HCT116 (cell line): ENCODE measurements around the gene CYP11A1. TPM values are rescaled to one million over a fixed set of nuclear protein-coding genes. Genes with fewer than 3 reads are reported as not detected.
"Not testable (repeated sequence)": the region's sequence is repeated elsewhere in the genome, so short reads cannot be mapped to it uniquely, and the experiment has no call there.

ENCODE experiments used
- ATAC-seq: fragments of 200-7000 bp; cut with Tn5 transposase; 2 replicates; pipeline ENCODE4 v1.9.1; 2020; ENCODE audit warnings: mild to moderate bottlenecking, moderate library complexity
- BruUV-seq: library from RNA; stranded (reverse); fragments of 400-500 nt; replicated peaks from 2 replicates; lab custom pipeline; 2021; lab: Mats Ljungman, UMichigan
- CTCF ChIA-PET: fragments of 300-600 bp; sonication (Branson Sonifier 250); formaldehyde crosslinking; loops from one replicate; lab custom pipeline; 2021; ENCODE audit warnings: antibody characterized with exemption; lab: Charles Lee
- POLR2A ChIA-PET: fragments of 300-600, 350-600 bp; sonication (Branson Sonifier 250); formaldehyde crosslinking; loops from one replicate; lab custom pipeline; 2021; ENCODE audit warnings: antibody characterized with exemption; lab: Charles Lee
- RAD21 ChIA-PET, 2 experiments: fragments of 300-600 bp; sonication (Branson Sonifier 250); formaldehyde crosslinking; loops; one replicate each; lab custom pipeline; 2023; ENCODE audit warnings: low total read pairs in 2 of 2; ENCODE audit not compliant: uncharacterized antibody in 2 of 2, unreplicated experiment in 2 of 2, low non-redundant PET in 1 of 2; lab: Charles Lee
- DNase-seq: peaks from one replicate; pipeline ENCODE4 v3.0.0-alpha.2; 2010; ENCODE audit warnings: low read depth, low spot score
- H2AFZ ChIP-seq: fragments of 200-600 bp; shearing (Covaris generic), sonication (generic); 2 replicates; pipeline ENCODE4 v1.6.1; 2017; ENCODE audit warnings: low read depth, mixed run types, mixed read lengths, antibody characterized with exemption, low read length; ENCODE audit not compliant: poor library complexity, severe bottlenecking
- H3K27ac ChIP-seq: 2 replicates; pipeline ENCODE4 v1.5.1; 2012; ENCODE audit warnings: low read depth, low read length
- H3K27me3 ChIP-seq: fragments of 200-600 bp; sonication (generic); 2 replicates; pipeline ENCODE4 v1.6.1; 2016; ENCODE audit warnings: mixed run types, low read length, mixed read lengths; ENCODE audit not compliant: insufficient read depth
- H3K36me3 ChIP-seq, 2 experiments: fragments of 200-500 bp in 1 of 2; fragments of 200-600 bp in 1 of 2; sonication (Bioruptor generic) in 1 of 2; sonication (generic) in 1 of 2; 2 replicates each; pipeline versions ENCODE4 v1.5.1 to v1.6.1; 2014 to 2016; ENCODE audit warnings: low read length in 2 of 2, inconsistent platforms in 1 of 2, mixed read lengths in 1 of 2, mixed run types in 1 of 2; ENCODE audit not compliant: insufficient read depth in 2 of 2, control insufficient read depth in 1 of 2
- H3K4me1 ChIP-seq, 2 experiments: fragments of 200-600 bp in 1 of 2; sonication (generic) in 1 of 2; 2 replicates each; pipeline versions ENCODE4 v1.5.1 to v1.6.1; 2012 to 2017; ENCODE audit warnings: low read length in 2 of 2, inconsistent platforms in 1 of 2, mild to moderate bottlenecking in 1 of 2, mixed read lengths in 1 of 2, mixed run types in 1 of 2, moderate library complexity in 1 of 2; ENCODE audit not compliant: insufficient read depth in 2 of 2, control insufficient read depth in 1 of 2
- H3K4me2 ChIP-seq: fragments of 200-600 bp; sonication (generic); 2 replicates; pipeline ENCODE4 v1.6.1; 2017; ENCODE audit warnings: mixed run types, low read length, mixed read lengths
- H3K4me3 ChIP-seq, 2 experiments: fragments of 200-600 bp in 1 of 2; sonication (generic) in 1 of 2; replicated peaks in 1 of 2; 2 replicates each; pipeline ENCODE4 v1.5.1; 2011 to 2016; ENCODE audit warnings: low read length in 2 of 2, control low read depth in 1 of 2, low read depth in 1 of 2, mild to moderate bottlenecking in 1 of 2, mixed read lengths in 1 of 2, mixed run types in 1 of 2
- H3K79me2 ChIP-seq: fragments of 200-600 bp; sonication (generic); 2 replicates; pipeline ENCODE4 v1.6.1; 2017; ENCODE audit warnings: mild to moderate bottlenecking, mixed run types, low read length, moderate library complexity, mixed read lengths; ENCODE audit not compliant: insufficient read depth
- H3K9ac ChIP-seq: fragments of 200-600 bp; sonication (generic); 2 replicates; pipeline ENCODE4 v1.6.1; 2016; ENCODE audit warnings: low read length, mixed read lengths
- H3K9me2 ChIP-seq: fragments of 200-600 bp; sonication (generic), shearing (Covaris generic); 2 replicates; pipeline ENCODE4 v1.6.1; 2017; ENCODE audit warnings: mixed run types, mild to moderate bottlenecking, moderate library complexity; ENCODE audit not compliant: insufficient read depth
- H3K9me3 ChIP-seq, 2 experiments: fragments of 200-500 bp in 1 of 2; fragments of 200-600 bp in 1 of 2; sonication (Bioruptor generic) in 1 of 2; sonication (generic) in 1 of 2; 2 replicates each; pipeline ENCODE4 v1.6.1; 2014 to 2017; ENCODE audit warnings: low read length in 2 of 2, mixed read lengths in 2 of 2, inconsistent platforms in 1 of 2, low read depth in 1 of 2, mild to moderate bottlenecking in 1 of 2, mixed run types in 1 of 2, moderate library complexity in 1 of 2; ENCODE audit not compliant: control insufficient read depth in 1 of 2, insufficient read depth in 1 of 2
- H4K20me1 ChIP-seq: fragments of 200-600 bp; sonication (generic), shearing (Covaris generic); 2 replicates; pipeline ENCODE4 v1.6.1; 2017; ENCODE audit warnings: mixed run types, mild to moderate bottlenecking, moderate library complexity; ENCODE audit not compliant: insufficient read depth
- intact Hi-C: fragments of 100-400 bp; cut with micrococcal nuclease; formaldehyde crosslinking; loops from 2 replicates; pipeline ENCODE4 v1.10.0; 2022
- total RNA-seq: library from RNA; stranded (reverse); gene quantifications from one replicate; pipeline ENCODE4 v1.2.1, GENCODE V29; 2021; ENCODE audit not compliant: unreplicated experiment

CYP11A1 gene
- total RNA-seq, 1 experiment from 2014 or later: 0.57 TPM

DNA sequence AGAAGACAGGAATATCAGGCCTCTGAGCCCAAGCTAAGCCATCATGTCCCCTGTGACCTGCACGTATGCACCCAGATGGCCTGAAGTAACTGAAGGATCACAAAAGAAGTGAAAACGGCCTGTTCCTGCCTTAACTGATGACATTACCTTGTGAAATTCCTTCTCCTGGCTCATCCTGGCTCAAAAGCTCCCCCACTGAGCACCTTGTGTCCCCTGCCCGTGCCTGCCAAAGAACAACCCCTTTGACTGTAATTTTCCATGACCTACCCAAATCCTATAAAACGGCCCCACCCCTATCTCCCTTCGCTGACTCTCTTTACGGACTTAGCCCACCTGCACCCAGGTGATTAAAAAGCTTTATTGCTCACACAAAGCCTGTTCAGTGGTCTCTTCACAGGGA lies 8.1 kb downstream of the CYP11A1 start:
- H3K79me2 ChIP-seq, H3K9me3 ChIP-seq, H3K27ac ChIP-seq, H3K36me3 ChIP-seq, H2AFZ ChIP-seq, H3K4me1 ChIP-seq, DNase-seq, POLR2A ChIA-PET, H3K27me3 ChIP-seq, H3K4me3 ChIP-seq, H3K4me2 ChIP-seq, RAD21 ChIA-PET, ATAC-seq, H4K20me1 ChIP-seq, intact Hi-C loops, BruUV-seq, H3K9ac ChIP-seq, H3K9me2 ChIP-seq: not testable (repeated sequence)
- CTCF ChIA-PET: interaction anchor here (1.2 kb wide), 1 partner anchor 11 kb away, joined by 3 read pairs; no protein-coding TSS in a partner anchor

DNA sequence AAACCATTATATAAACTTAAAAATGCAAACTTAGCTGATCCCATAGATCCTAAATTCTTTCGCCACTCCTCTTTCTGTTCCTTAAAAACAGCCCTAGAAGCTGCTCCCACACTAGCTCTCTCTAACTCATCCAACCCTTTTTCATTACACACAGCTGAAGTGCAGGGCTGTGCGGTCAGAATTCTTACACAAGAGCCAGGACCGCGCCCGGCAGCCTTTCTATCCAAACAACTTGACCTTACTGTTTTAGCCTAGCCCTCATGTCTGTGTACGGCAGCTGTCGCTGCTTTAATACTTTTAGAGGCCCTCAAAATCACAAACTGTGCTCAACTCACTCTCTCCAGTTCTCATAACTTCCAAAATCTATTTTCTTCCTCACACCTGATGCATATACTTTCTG lies 9.9 kb downstream of the CYP11A1 start:
- H4K20me1 ChIP-seq, H3K27me3 ChIP-seq, ATAC-seq, H3K9me3 ChIP-seq, intact Hi-C loops, H3K9ac ChIP-seq, H3K4me1 ChIP-seq, H3K4me2 ChIP-seq, H3K27ac ChIP-seq, H3K4me3 ChIP-seq, DNase-seq, H3K79me2 ChIP-seq, H3K36me3 ChIP-seq, RAD21 ChIA-PET, H2AFZ ChIP-seq, H3K9me2 ChIP-seq, CTCF ChIA-PET, BruUV-seq, POLR2A ChIA-PET: not testable (repeated sequence)

- ATAC-seq, BruUV-seq, H3K9me3 ChIP-seq, H3K27me3 ChIP-seq, H3K79me2 ChIP-seq, RAD21 ChIA-PET, H3K4me1 ChIP-seq, H3K36me3 ChIP-seq, H3K27ac ChIP-seq, H4K20me1 ChIP-seq, POLR2A ChIA-PET, intact Hi-C loops, H2AFZ ChIP-seq, H3K9ac ChIP-seq, H3K9me2 ChIP-seq, CTCF ChIA-PET, DNase-seq, H3K4me2 ChIP-seq, H3K4me3 ChIP-seq: not testable (repeated sequence)
Measured at GRCh38 chr15:74356050-74356449, 11.4 kb downstream of the CYP11A1 start.

- BruUV-seq, H2AFZ ChIP-seq, RAD21 ChIA-PET, H3K4me3 ChIP-seq, ATAC-seq, H3K36me3 ChIP-seq, H4K20me1 ChIP-seq, H3K27me3 ChIP-seq, DNase-seq, H3K4me1 ChIP-seq, H3K9ac ChIP-seq, H3K9me3 ChIP-seq, intact Hi-C loops, H3K27ac ChIP-seq, POLR2A ChIA-PET, H3K4me2 ChIP-seq, H3K79me2 ChIP-seq, CTCF ChIA-PET, H3K9me2 ChIP-seq: not testable (repeated sequence)
Measured at GRCh38 chr15:74353992-74354391, 13.5 kb downstream of the CYP11A1 start.
